Right lobe of liver (tissue), 6 donors: Measurements from ENCODE around the gene FAM43A. TPM values are rescaled to one million over a fixed set of nuclear protein-coding genes. Genes with fewer than 3 reads are reported as not detected.

Experiments
- ATAC-seq, 4 donors: fragments of 200-7000 bp; cut with Tn5 transposase; one replicate each; pipeline ENCODE4 v1.9.1; 2020; ENCODE audit warnings: mild to moderate bottlenecking in 4 of 4, moderate library complexity in 4 of 4
- DNase-seq, 3 donors: peaks; one replicate each; pipeline ENCODE4 v3.0.0-alpha.2; 2020
- H3K27ac ChIP-seq, 3 donors: fragments of 200-600 bp; one replicate each; pipeline ENCODE4 v1.8.0; 2022
- H3K27me3 ChIP-seq, 2 donors: fragments of 200-600 bp; one replicate each; pipeline ENCODE4 v1.8.0; 2022
- H3K36me3 ChIP-seq, 4 donors: fragments of 200-600 bp; sonication (generic) in 1 of 4; one replicate each; pipeline versions ENCODE4 v1.5.1 to v1.8.0; 2017 to 2022; ENCODE audit warnings: control low read depth in 1 of 4
- H3K4me1 ChIP-seq, 4 donors: fragments of 200-600 bp; sonication (generic) in 1 of 4; one replicate each; pipeline versions ENCODE4 v1.5.1 to v1.8.0; 2017 to 2022; ENCODE audit warnings: control low read depth in 1 of 4
- H3K4me3 ChIP-seq, 3 donors: fragments of 200-600 bp; one replicate each; pipeline ENCODE4 v1.8.0; 2022
- H3K9me3 ChIP-seq, 4 donors: fragments of 200-600 bp; sonication (generic) in 1 of 4; one replicate each; pipeline versions ENCODE4 v1.5.1 to v1.8.0; 2017 to 2022; ENCODE audit warnings: control low read depth in 1 of 4
- POLR2A ChIP-seq: fragments of 450-650 bp; IDR thresholded peaks from one replicate; pipeline ENCODE4 v1.6.1; 2017; ENCODE audit warnings: antibody characterized with exemption, mild to moderate bottlenecking
- WGBS: methylation state at CpG from one replicate; pipeline ENCODE4 v1.1.6; 2018; ENCODE audit warnings: low coverage, low lambda C conversion rate; ENCODE audit not compliant: insufficient coverage; ENCODE audit errors: missing lambda C conversion rate; 5-methylcytosine and 5-hydroxymethylcytosine counted together
- intact Hi-C, 2 donors: fragments of 100-400 bp; cut with DNase I; formaldehyde crosslinking; loops; one replicate each; pipeline versions ENCODE4 v1.11.2 to v1.14.1; 2022
- total RNA-seq, 6 experiments: library from RNA; depleted of rRNA in 2 of 6; stranded (reverse); fragments of >200 nt in 2 of 6; fragmentation: NEBNext Ultra II Directional in 3 of 6; extraction: Animal tissue kit (Norgen Biotek cat#: 25700) in 3 of 6; gene quantifications; one replicate each; pipeline versions ENCODE4 v1.1.0 to v1.2.4, GENCODE V29; 2016 to 2023
- TF ChIP-seq, protein P1 (sequence below), 4 donors: fragments of 200-600 bp in 3 of 4; fragments of 450-650 bp in 1 of 4; IDR thresholded peaks; one replicate each; pipeline versions ENCODE4 v1.5.1 to v1.8.0; 2016 to 2022; ENCODE audit warnings: antibody characterized with exemption in 4 of 4, mild to moderate bottlenecking in 2 of 4
- donor health status: DM: no; HTN: yes; CAD: no.
- donor health status: DM: no; HTN: no; CAD: no.
- donor health status: DM: no; HTN: no; CAD: no.
- donor health status: DM: no; HTN: yes; CAD: no.
- donor health status: DM: no; HTN: yes; CAD: no.

The FAM43A gene
- total RNA-seq, 6 experiments from 2014 or later = 1.0 to 8.4 (median 5.3) TPM

DNA sequence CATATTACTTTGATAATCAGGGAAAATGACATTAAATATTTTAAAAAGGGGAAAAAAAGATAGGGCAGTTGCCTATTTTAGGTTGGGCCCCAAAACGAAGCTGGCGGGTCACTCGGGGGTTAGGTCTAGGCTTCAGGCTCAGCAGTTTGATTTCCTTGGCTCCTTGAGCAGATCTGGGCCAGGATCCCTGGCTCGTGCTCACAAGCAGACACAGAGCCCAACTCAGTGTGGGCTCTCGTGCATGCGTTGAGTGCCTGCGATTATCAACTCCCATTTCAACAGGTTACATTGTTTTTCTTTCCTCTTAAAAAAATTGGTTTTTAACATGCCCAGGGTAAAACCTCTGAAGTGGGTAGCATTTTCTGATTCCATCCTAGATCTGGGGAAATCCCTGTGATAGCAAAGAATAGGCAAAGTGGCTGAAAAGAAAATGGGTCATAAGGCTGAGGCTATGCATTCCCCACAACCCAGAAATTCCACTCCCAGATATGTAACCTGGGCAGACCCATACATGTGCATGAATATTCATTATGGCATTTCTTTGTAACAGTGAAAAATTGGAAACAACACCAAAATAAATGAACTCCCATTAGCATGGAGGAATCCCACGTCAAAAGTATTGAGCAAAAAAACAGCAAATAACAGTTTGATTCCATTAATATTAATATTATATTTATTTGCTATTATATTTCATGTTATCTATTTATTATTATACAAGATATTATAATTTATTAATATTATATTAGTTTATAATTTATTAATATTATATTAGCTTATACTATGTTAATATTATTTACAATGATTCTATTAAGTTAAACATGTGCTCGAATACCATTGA is 27.8 kb downstream of the FAM43A start:
- H3K27ac ChIP-seq = no peak overlapping the region
- H3K4me1 ChIP-seq = no peaks in the 10 kb centered on the region
- intact Hi-C loops = no loop called here
- H3K9me3 ChIP-seq = no peaks in the 10 kb centered on the region
- H3K36me3 ChIP-seq = no peaks in the 10 kb centered on the region
- DNase-seq = no peak
- no peak overlapping the region for H3K4me3 ChIP-seq
- TF ChIP-seq, protein P1, sequence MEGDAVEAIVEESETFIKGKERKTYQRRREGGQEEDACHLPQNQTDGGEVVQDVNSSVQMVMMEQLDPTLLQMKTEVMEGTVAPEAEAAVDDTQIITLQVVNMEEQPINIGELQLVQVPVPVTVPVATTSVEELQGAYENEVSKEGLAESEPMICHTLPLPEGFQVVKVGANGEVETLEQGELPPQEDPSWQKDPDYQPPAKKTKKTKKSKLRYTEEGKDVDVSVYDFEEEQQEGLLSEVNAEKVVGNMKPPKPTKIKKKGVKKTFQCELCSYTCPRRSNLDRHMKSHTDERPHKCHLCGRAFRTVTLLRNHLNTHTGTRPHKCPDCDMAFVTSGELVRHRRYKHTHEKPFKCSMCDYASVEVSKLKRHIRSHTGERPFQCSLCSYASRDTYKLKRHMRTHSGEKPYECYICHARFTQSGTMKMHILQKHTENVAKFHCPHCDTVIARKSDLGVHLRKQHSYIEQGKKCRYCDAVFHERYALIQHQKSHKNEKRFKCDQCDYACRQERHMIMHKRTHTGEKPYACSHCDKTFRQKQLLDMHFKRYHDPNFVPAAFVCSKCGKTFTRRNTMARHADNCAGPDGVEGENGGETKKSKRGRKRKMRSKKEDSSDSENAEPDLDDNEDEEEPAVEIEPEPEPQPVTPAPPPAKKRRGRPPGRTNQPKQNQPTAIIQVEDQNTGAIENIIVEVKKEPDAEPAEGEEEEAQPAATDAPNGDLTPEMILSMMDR (IDR thresholded peaks at IDR 0.05) = no peak
- TF ChIP-seq POLR2A = no peak
- H3K27me3 ChIP-seq = no peaks in the 10 kb centered on the region
- no peak for ATAC-seq
- WGBS = 81% methylated on average over 9 of the region's 9 CpGs

GRCh38 chr3:194714137-194714455 is 28.4 kb downstream of the FAM43A start:
- Histone ChIP-seq H3K4me3 (no peak overlapping the region), H3K4me1 (no peaks in the 10 kb centered on the region), H3K9me3 (no peaks in the 10 kb centered on the region), H3K36me3 (no peaks in the 10 kb centered on the region), H3K27ac (no peak overlapping the region), H3K27me3 (no peaks in the 10 kb centered on the region)
- DNase-seq = no peak
- TF ChIP-seq, protein P1 (IDR thresholded peaks at IDR 0.05) = no peak
- no peak for TF ChIP-seq POLR2A
- intact Hi-C loops = no loop called here
- no peak for ATAC-seq
- WGBS = 82% methylated on average over 5 of the region's 5 CpGs

- TF ChIP-seq, protein P1 (IDR thresholded peaks at IDR 0.05) = no peak
Measured at GRCh38 chr3:194714564-194714963, 28.9 kb downstream of the FAM43A start.

DNA sequence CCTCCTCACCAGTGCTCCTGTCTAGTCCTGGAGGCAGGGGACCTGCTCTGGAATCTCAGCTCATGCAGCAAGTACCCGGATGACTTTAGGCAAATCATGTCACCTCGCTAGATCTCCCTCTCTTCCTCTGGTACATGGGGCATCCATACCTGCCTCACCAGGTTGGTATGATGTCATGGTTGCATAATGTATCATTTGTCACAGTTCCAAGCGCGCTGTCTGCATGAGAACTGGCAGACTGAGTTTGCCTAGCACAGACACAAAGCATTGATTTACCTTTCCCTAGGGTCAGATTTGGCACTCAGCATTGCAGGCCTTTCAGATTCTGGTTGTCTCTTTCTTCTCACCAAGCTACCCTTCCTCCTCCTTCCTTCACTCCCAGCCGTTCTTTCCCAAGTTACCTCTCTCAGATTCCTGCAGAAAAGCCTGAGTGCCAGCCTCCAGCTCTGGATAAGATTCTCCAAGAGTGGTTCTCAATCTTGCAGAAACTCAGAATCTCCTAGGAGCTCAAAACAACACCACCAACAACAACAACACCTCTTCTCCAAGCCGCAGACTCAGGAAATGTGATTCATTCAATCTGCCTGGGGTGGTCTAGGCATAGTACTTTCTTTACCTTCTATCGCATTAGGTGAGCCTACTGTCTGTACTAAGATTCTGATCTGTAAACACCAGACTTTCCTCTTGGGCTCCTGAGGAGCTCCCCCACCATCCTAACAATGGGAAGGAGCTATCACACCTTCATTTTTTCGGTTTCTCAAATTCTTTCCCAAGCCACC is 29.5 kb downstream of the FAM43A start:
- H3K36me3 ChIP-seq = no peaks in the 10 kb centered on the region
- no peaks in the 10 kb centered on the region for H3K27me3 ChIP-seq
- no peak for DNase-seq
- H3K9me3 ChIP-seq = no peaks in the 10 kb centered on the region
- WGBS = 66% methylated on average over 6 of the region's 8 CpGs
- no peak overlapping the region for H3K4me3 ChIP-seq
- no peaks in the 10 kb centered on the region for H3K4me1 ChIP-seq
- TF ChIP-seq, protein P1 (IDR thresholded peaks at IDR 0.05) = no peak
- TF ChIP-seq POLR2A = no peak
- peak in 2 of 4 donors; percentile 7 to 11 for ATAC-seq
- H3K27ac ChIP-seq = no peak overlapping the region
- intact Hi-C loops = no loop called here

More at GRCh38 chr3:194714564-194714963, 28.9 kb downstream of the FAM43A start:
- intact Hi-C loops = no loop called here
- no peaks in the 10 kb centered on the region for H3K27me3 ChIP-seq
- H3K36me3 ChIP-seq = no peaks in the 10 kb centered on the region
- H3K4me1 ChIP-seq = no peaks in the 10 kb centered on the region
- no peak overlapping the region for H3K27ac ChIP-seq
- DNase-seq (no peak), ATAC-seq (no peak)
- no peaks in the 10 kb centered on the region for H3K9me3 ChIP-seq
- 70% methylated on average over 3 of the region's 6 CpGs for WGBS
- no peak overlapping the region for H3K4me3 ChIP-seq
